ENCODE results near the gene COG5.

Gene COG5

DNA sequence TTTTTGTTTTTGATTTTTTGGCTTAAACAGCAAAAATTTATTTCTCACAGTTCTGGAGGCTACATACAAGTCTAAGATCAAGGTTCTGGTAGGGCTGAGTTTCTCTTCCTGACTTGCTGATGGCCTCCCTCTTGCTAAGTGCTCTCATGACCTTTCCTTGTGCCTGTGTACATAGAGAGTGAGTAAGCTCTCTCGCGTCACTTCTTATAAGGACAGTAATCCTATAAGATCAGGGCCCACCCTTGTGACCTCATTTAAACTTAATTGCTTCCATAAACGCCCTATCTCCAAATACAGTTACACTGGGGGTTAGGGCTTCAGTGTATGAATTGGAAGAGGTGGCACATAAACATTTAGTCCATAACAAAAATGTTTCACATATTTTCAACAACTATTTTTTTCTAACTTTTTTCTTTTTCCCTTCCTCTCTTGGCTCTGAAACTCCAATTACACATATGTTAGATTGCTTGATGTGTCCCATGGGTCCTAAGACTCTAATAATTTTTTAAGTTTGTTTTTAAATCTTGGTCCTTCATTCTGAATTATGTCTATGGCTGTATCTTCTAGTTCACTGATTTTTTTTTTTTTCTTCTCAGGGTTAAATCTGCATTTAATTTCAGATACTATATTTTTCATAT, 245.1 kb downstream of the COG5 start:
- H3K4me2 ChIP-seq (ENCODE audit: low read length), result no peak overlapping the region
- no peak overlapping the region for H3K9ac ChIP-seq (ENCODE audit: low read depth, low read length)
- no peaks in the 10 kb centered on the region for H3K36me3 ChIP-seq (ENCODE audit: insufficient read depth, low read length)

DNA sequence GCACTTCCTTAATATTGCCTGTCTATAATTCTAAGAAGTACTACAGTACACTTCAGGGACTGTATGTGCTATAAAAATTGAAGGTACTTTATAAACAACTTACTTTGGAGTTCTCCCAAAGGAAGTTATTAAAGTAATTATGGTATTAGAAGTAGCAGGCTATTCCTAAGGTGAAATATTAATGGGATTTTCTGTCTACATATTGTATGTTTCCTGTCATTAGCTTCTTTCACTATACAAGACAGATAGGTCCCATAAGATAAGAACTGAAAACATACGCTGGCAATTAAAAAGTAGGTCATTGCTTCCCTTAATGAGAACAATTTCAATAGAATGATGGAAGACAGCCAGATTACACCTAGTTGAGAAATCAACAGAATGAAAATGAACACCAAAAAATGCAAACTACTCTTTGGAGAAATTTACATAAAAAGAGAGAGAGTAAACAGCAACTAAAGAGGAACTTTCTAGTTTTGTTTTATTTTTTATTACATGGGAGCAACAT, 248.0 kb downstream of the COG5 start:
- Histone ChIP-seq H3K4me1 (ENCODE audit: control insufficient read depth, insufficient read depth, low read length) (no peaks in the 10 kb centered on the region), H3K36me3 (ENCODE audit: insufficient read depth, low read length) (no peaks in the 10 kb centered on the region), H3K9ac (ENCODE audit: low read depth, low read length) (no peak overlapping the region), H3K9me3 (replicated peaks; ENCODE audit: low read length) (no peaks in the 10 kb centered on the region), H3K4me3 (ENCODE audit: low read length) (no peak overlapping the region), H3K4me2 (ENCODE audit: low read length) (no peak overlapping the region), H3K27me3 (ENCODE audit: control insufficient read depth, insufficient read depth, low read length) (no peaks in the 10 kb centered on the region)

More for the DNA sequence above, 245.1 kb downstream of the COG5 start:
- Histone ChIP-seq H3K4me3 (ENCODE audit: low read length) (no peak overlapping the region), H3K4me1 (ENCODE audit: control insufficient read depth, insufficient read depth, low read length) (no peaks in the 10 kb centered on the region), H3K9me3 (replicated peaks; ENCODE audit: low read length) (no peaks in the 10 kb centered on the region), H3K27me3 (ENCODE audit: control insufficient read depth, insufficient read depth, low read length) (no peaks in the 10 kb centered on the region)

DNA sequence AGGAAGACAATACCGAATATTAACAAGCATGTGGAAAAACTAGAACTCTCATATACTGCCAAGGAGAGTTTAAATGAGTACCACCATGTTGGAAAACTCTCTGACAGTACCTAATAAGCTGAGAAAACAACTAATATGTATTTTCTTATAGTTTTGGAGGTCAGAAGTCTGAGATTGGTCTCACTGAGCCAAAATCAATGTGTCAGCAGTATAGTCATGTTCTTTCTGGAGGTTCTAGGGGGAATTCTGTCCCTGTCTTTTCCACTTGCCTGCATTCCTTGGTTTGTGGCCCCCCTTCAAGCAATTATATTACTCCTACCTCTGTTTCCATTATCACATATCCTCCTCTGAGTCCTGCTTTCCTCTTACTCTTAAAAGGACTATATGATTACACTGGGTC, 250.4 kb downstream of the COG5 start:
- Histone ChIP-seq H3K4me2 (ENCODE audit: low read length) (no peak overlapping the region), H3K4me3 (ENCODE audit: low read length) (no peak overlapping the region)

DNA sequence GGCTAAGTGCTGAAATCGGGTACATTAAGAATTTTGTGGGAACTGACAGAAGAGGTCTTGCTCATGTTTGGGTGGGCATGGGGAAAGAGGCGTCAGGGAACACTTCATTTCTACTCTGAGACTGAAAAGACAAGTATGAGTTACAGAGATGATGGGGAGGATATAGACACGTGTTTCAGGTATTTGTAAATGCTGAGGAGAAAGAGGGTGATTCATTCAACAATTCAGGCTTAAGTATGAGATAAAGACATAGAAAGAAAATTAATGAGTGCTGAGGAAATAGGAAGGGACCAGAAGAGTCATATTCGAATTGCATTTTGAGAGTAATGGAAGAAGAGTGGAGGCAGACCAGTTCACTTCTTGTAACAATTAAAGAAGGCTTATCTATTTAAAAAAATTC, 251.3 kb downstream of the COG5 start:
- H3K36me3 ChIP-seq (ENCODE audit: insufficient read depth, low read length), result no peaks in the 10 kb centered on the region
- no peak overlapping the region for H3K9ac ChIP-seq (ENCODE audit: low read depth, low read length)
- no peak overlapping the region for H3K4me2 ChIP-seq (ENCODE audit: low read length)
- H3K9me3 ChIP-seq (replicated peaks; ENCODE audit: low read length), result no peaks in the 10 kb centered on the region
- H3K27me3 ChIP-seq (ENCODE audit: control insufficient read depth, insufficient read depth, low read length), result no peaks in the 10 kb centered on the region
- H3K4me1 ChIP-seq (ENCODE audit: control insufficient read depth, insufficient read depth, low read length), result no peaks in the 10 kb centered on the region
- H3K4me3 ChIP-seq (ENCODE audit: low read length), result no peak overlapping the region

More for the DNA sequence above, 250.4 kb downstream of the COG5 start:
- H3K36me3 ChIP-seq (ENCODE audit: insufficient read depth, low read length), result no peaks in the 10 kb centered on the region
- no peak overlapping the region for H3K9ac ChIP-seq (ENCODE audit: low read depth, low read length)
- no peaks in the 10 kb centered on the region for H3K9me3 ChIP-seq (replicated peaks; ENCODE audit: low read length)
- no peaks in the 10 kb centered on the region for H3K27me3 ChIP-seq (ENCODE audit: control insufficient read depth, insufficient read depth, low read length)
- no peaks in the 10 kb centered on the region for H3K4me1 ChIP-seq (ENCODE audit: control insufficient read depth, insufficient read depth, low read length)

DNA sequence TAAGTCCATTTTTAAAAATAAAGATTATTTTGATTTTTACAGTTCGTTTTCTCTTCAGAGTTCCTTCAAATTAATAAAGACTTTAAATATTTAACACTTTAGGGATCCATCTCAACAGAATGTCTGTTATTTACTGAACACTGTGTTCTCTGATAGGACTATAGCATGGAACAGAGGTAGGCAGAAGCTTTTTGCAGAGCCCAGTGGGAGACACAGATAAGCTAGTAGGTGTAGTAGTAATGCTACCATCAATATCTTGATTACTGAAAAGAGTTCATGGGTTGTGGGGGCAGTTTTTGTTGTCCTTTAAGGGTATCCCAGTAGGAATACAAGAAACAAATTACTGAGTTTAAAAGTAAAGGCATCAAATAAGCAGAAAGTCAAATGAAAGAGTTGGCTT, 254.4 kb downstream of the COG5 start:
- H3K4me1 ChIP-seq (ENCODE audit: control insufficient read depth, insufficient read depth, low read length), result no peaks in the 10 kb centered on the region
- H3K9me3 ChIP-seq (replicated peaks; ENCODE audit: low read length), result no peaks in the 10 kb centered on the region
- H3K36me3 ChIP-seq (ENCODE audit: insufficient read depth, low read length), result no peaks in the 10 kb centered on the region
- no peak overlapping the region for H3K9ac ChIP-seq (ENCODE audit: low read depth, low read length)
- H3K4me3 ChIP-seq (ENCODE audit: low read length), result no peak overlapping the region
- H3K4me2 ChIP-seq (ENCODE audit: low read length), result no peak overlapping the region
- H3K27me3 ChIP-seq (ENCODE audit: control insufficient read depth, insufficient read depth, low read length), result no peaks in the 10 kb centered on the region

DNA sequence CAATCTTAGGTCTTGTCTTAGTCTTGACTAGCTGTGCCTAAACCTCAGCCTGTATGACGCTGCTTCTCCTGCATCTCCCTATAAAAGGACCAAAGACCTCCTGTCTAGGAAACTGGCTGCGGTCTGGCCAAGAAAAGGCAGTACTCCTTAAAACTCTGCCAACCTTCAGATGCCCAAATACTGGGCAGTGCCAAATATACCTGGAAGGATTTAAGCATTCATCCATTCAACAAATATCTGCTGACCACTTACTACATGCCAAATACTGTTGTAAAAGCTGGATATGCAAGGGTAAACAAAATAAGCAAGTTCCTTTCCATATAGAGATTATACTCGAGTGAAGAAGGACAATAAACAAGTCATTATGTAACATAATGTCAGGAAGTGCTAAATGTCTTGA, 259.1 kb downstream of the COG5 start:
- H3K36me3 ChIP-seq (ENCODE audit: insufficient read depth, low read length), result no peaks in the 10 kb centered on the region
- no peak overlapping the region for H3K9ac ChIP-seq (ENCODE audit: low read depth, low read length)
- no peaks in the 10 kb centered on the region for H3K27me3 ChIP-seq (ENCODE audit: control insufficient read depth, insufficient read depth, low read length)
- H3K4me2 ChIP-seq (ENCODE audit: low read length), result no peak overlapping the region
- no peak overlapping the region for H3K4me3 ChIP-seq (ENCODE audit: low read length)
- H3K9me3 ChIP-seq (replicated peaks; ENCODE audit: low read length), result no peaks in the 10 kb centered on the region
- no peaks in the 10 kb centered on the region for H3K4me1 ChIP-seq (ENCODE audit: control insufficient read depth, insufficient read depth, low read length)

GRCh38 chr7:107304063-107304462, 259.7 kb downstream of the COG5 start:
- Histone ChIP-seq H3K9ac (ENCODE audit: low read depth, low read length) (no peak overlapping the region), H3K9me3 (replicated peaks; ENCODE audit: low read length) (no peaks in the 10 kb centered on the region), H3K36me3 (ENCODE audit: insufficient read depth, low read length) (no peaks in the 10 kb centered on the region), H3K4me1 (ENCODE audit: control insufficient read depth, insufficient read depth, low read length) (no peaks in the 10 kb centered on the region), H3K4me3 (ENCODE audit: low read length) (no peak overlapping the region), H3K27me3 (ENCODE audit: control insufficient read depth, insufficient read depth, low read length) (no peaks in the 10 kb centered on the region), H3K4me2 (ENCODE audit: low read length) (no peak overlapping the region)

- Histone ChIP-seq H3K27me3 (ENCODE audit: control insufficient read depth, insufficient read depth, low read length) (no peaks in the 10 kb centered on the region), H3K36me3 (ENCODE audit: insufficient read depth, low read length) (no peaks in the 10 kb centered on the region), H3K4me3 (ENCODE audit: low read length) (no peak overlapping the region), H3K9ac (ENCODE audit: low read depth, low read length) (no peak overlapping the region), H3K4me1 (ENCODE audit: control insufficient read depth, insufficient read depth, low read length) (no peaks in the 10 kb centered on the region), H3K4me2 (ENCODE audit: low read length) (no peak overlapping the region), H3K9me3 (replicated peaks; ENCODE audit: low read length) (no peaks in the 10 kb centered on the region)
Observed at GRCh38 chr7:107302250-107302847, 261.4 kb downstream of the COG5 start.

DNA sequence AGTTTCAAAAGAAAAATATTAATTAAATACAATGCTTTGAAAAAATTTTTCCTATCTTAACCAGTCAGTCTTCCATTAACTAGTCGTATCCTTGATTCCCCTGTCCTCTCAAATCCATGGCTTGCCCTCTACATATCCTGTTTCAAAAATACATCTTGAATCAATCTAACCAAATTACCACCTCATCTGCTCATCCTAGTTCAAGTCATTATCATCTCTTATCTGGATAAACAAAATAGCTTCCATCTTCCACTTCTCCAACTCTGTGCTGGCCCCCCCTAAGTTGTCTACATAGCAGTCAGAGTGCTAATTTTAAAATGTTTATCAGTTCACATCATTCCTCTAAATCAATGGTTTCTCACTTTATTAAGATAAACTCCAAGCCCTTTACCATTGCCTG, 269.5 kb downstream of the COG5 start:
- H3K4me2 ChIP-seq (ENCODE audit: low read length), result no peak overlapping the region
- H3K9ac ChIP-seq (ENCODE audit: low read depth, low read length), result no peak overlapping the region
- no peak overlapping the region for H3K4me3 ChIP-seq (ENCODE audit: low read length)
- H3K4me1 ChIP-seq (ENCODE audit: control insufficient read depth, insufficient read depth, low read length), result no peaks in the 10 kb centered on the region
- no peaks in the 10 kb centered on the region for H3K36me3 ChIP-seq (ENCODE audit: insufficient read depth, low read length)
- no peaks in the 10 kb centered on the region for H3K27me3 ChIP-seq (ENCODE audit: control insufficient read depth, insufficient read depth, low read length)
- no peaks in the 10 kb centered on the region for H3K9me3 ChIP-seq (replicated peaks; ENCODE audit: low read length)

DNA sequence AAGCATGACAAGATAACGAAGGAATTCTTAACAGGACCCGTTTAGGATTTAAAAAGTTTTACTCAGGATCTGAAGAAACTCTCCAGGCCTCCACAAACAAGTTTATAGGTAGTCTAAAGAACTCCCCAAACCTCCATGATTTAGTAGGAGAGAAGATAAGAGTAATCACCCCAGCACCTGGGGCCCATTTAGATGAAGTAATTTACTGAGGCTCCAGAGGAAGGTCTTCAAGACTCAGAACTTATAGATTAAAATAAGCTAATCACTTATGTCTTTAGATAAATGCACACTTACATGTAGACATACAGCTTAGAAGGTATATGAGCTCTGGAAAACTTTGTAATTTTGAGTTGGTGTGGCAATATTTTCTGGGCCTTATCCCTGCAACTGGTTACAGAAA, 271.1 kb downstream of the COG5 start:
- Histone ChIP-seq H3K4me3 (ENCODE audit: low read length) (no peak overlapping the region), H3K9ac (ENCODE audit: low read depth, low read length) (no peak overlapping the region), H3K36me3 (ENCODE audit: insufficient read depth, low read length) (no peaks in the 10 kb centered on the region), H3K9me3 (replicated peaks; ENCODE audit: low read length) (no peaks in the 10 kb centered on the region), H3K4me2 (ENCODE audit: low read length) (no peak overlapping the region), H3K27me3 (ENCODE audit: control insufficient read depth, insufficient read depth, low read length) (no peaks in the 10 kb centered on the region), H3K4me1 (ENCODE audit: control insufficient read depth, insufficient read depth, low read length) (no peaks in the 10 kb centered on the region)

- Histone ChIP-seq H3K4me2 (ENCODE audit: low read length) (no peak overlapping the region), H3K4me1 (ENCODE audit: control insufficient read depth, insufficient read depth, low read length) (no peaks in the 10 kb centered on the region), H3K9ac (ENCODE audit: low read depth, low read length) (no peak overlapping the region), H3K4me3 (ENCODE audit: low read length) (no peak overlapping the region), H3K27me3 (ENCODE audit: control insufficient read depth, insufficient read depth, low read length) (no peaks in the 10 kb centered on the region), H3K9me3 (replicated peaks; ENCODE audit: low read length) (no peaks in the 10 kb centered on the region), H3K36me3 (ENCODE audit: insufficient read depth, low read length) (no peaks in the 10 kb centered on the region)
Observed at GRCh38 chr7:107291434-107291833, 272.3 kb downstream of the COG5 start.

Measured in skeletal muscle satellite cell (primary cell).